Amygdala (tissue), 56 donors: ENCODE results near the gene ANKRD65.

Source experiments
- DNase-seq, 56 donors: peaks; one replicate each; lab custom pipeline; 2025; lab: John Stamatoyannopoulos, UW

ANKRD65 gene

DNA sequence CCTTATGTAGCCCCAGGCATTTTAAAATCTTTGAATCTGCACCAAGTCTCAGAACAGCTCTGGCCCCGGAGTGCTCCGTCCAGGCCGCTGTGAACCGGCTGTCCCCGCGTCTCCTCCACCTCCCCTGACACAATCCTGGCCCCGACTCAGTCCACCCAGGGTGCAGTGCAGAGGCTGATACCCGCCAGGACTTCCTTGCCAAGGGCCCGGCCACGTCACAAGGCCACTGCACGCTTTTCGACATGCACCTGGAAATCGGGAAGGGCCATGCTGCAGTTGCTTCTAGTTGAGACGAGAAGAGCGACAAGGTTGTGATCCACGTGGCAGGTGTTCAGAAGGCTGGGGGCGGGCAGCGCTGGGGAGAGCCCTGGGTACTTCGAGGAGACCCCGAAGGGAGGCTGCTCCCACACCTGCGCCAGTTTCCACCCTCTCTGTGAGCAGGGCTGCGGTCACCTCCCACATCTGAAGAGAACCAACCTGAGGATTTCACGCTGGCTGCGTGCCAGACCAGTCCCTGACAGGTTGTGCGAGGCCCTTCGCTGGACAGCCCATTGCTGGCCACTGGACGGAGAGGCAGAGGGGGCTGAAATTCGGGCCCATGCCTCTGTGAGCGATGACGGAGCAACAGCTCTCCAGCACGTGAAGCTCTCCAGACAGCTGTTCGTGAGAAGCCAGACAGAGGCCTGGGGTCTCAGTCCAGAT lies 21.1 kb upstream of the ANKRD65 start:
- DNase-seq = no peak

GRCh38 chr1:1441002-1441888 lies 20.2 kb upstream of the ANKRD65 start:
- DNase-seq = peak in 18 of 56 donors; percentile 16 to 65 (median 34)

GRCh38 chr1:1440262-1441001 lies 19.4 kb upstream of the ANKRD65 start:
- no peak for DNase-seq

GRCh38 chr1:1439546-1440261 lies 18.6 kb upstream of the ANKRD65 start:
- DNase-seq = no peak

DNA sequence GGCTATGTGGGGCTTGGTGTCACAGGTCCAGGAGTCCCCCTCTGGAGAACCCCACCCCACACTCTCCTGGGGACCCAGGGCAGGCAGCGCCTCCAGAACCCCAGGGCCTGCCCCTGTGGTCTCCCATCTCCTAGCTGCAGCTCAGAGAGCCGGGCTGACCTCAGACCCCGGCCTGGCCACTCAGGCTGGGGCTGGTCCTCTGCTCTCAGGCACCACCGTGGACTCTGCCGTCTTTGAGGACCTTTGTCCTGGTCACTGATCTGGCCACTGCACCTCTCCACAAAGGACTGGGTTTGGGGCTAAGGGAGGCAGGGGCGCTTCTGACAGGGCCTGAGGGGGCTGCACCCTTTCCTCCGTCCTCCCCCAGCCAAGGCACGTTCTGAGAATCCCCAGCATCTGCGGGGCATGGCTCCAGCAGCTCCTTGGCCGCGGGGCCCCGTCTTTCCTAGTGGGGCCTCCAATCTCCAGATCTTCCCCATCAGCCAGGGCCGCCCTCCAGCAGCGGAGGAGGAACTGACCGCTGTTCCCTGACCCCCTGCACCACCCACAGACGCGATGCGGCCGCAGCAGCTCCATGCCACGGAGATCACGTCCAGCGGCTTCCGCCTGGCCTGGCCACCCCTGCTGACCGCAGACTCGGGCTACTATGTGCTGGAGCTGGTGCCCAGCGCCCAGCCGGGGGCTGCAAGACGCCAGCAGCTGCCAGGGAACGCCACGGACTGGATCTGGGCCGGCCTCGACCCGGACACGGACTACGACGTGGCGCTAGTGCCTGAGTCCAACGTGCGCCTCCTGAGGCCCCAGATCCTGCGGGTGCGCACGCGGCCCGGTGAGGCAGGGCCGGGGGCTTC lies 17.7 kb upstream of the ANKRD65 start:
- DNase-seq = no peak

DNA sequence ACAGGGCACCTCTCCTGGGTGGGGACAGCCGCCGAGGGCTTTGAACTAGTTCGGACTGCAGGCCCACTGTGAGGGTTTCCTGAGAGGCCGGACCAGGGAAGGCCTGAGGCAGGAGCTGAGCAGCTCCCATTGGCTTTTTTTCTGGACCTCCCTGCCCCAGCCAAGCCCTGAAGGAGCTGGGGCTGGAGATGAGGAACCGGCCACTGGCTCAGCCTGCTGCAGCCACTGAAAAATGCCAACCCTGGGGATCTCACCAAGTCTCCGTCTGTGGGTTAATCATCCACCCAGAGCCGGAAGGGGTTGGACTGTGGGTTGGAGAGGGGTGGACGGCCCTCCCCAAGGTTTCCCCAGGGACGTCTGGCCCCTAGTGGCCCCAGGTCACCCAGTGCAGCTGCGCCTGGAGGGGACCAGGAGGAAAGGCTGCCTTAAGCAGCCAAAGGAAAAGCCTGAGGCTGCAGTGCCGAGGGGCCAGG lies 16.9 kb upstream of the ANKRD65 start:
- DNase-seq = no peak

GRCh38 chr1:1437033-1437903 lies 16.2 kb upstream of the ANKRD65 start:
- DNase-seq = no peak

- DNase-seq = no peak
Observed at GRCh38 chr1:1436630-1437032, 15.6 kb upstream of the ANKRD65 start.

DNA sequence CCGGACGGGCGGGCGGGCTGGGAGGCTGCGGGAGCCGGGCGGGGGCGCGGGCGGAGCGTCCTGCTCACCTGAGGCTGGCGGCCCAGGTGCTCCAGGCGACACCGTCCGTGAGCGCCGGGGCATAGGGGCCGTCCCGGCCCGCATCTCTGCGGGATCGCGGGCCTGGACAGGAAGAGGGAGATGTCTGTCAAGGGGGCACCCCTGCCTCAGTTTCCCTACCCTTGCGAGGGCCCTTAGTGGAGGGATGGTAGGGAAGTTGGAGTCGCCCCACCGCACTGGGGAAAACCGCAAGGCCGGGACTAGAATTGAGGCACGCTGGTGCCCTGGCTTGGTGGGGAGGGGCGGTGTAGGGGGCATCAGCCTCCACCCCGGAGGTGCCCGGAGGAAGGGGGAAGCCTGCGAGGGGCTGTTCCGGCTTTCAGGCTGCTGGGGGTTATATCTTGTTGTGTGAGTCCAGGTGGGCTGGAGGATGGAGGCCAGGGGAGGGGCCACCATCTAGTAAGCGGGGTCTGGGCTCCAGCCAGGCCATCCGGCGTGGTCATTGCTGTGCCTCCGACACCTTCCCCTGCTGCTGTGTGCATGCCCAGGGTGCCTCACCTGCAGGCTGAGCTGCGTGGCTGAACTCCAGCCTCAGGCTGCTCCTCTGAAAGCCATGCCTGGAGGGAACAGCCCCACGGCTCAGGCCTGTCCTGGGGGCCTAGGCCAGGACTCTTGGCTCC lies 15.0 kb upstream of the ANKRD65 start:
- no peak for DNase-seq

GRCh38 chr1:1435106-1435903 lies 14.2 kb upstream of the ANKRD65 start, which contains the start of gene VWA1:
VWA1 (plus strand) TSS chr1:1435690; CDS start chr1:1435749, 59 bp downstream.
- DNase-seq = peak in 38 of 56 donors; percentile 25 to 86 (median 60)

- no peak for DNase-seq
Observed at GRCh38 chr1:1434824-1435105, 13.7 kb upstream of the ANKRD65 start.

DNA sequence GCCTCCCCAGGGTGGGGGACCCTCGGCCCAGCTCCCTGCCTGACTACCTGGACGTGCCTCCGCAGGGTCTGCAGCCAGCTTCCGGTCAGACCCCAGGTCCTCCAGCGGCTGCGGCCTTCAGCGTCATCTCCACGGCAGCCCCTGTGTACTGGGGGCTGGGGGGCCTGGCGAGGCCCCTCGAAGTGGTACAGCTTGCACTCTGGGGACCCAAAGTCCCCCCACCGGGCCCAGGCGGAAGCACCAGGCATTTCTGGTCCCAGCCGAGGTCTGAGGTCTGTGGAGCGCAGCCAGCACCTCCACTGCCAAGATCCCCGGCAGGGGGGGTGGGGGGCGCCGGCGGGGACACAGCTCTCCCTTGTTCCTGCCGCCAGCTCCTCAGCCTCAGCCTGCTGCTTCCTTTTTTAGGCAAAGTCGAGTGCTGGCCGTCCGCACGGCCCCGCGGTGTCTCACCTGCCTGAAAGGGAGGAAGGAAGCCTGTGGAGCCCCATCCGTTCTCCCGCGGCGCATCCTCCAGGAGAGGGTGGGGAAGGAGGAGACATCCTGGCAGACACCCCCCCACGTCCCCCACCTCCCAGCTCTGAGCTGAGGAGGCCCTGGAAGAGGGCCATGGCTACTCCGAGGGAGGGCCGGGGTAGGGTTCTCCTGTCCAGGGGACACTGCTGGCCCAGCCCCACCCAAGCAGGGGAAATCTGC lies 13.2 kb upstream of the ANKRD65 start:
- peak in 53 of 56 donors; percentile 19 to 88 (median 73) for DNase-seq

- peak in 7 of 56 donors; percentile 44 to 67 (median 54) for DNase-seq
Observed at GRCh38 chr1:1433804-1434130, 12.7 kb upstream of the ANKRD65 start.

GRCh38 chr1:1432951-1433803 lies 12.1 kb upstream of the ANKRD65 start:
- DNase-seq = peak in 50 of 56 donors; percentile 16 to 92 (median 74)

DNA sequence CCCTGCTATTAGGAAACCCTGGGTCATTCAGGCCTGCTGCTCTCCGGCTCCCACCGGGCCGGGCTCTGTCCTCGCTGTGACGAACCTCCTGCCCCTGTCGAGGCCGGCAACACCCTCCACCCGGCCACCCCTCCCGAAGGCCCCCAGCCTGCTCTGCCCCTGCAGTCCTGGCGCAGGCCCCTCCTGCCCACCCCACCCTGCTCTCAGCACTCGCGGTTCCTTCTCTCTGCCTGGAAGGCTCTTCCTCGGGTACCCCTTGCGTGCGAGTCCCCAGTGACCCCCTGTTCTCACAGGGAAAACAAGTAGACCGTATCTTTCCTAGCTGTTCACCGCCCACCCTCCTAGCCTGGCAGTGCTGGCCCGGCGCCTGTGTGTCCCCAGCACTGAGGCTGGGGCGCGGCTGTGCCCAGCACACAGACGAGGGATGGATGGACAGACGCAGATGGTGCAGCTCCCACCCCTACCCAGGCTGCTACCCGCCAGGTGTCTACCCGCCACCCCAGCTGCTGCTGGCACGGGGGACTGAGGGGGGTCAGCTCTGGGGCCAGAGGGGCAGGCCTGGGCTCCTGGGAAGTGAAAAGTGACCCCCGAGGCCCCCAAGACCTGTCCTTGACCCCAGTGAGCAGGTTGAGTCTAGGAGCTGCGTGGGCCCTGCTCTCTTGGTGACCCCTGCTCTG lies 11.3 kb upstream of the ANKRD65 start:
- peak in 3 of 56 donors; percentile 30 to 47 (median 40) for DNase-seq
